ENCODE measurements around the gene IDH2. TPM values are rescaled to one million over a fixed set of nuclear protein-coding genes. Genes with fewer than 3 reads are reported as not detected.

Gene IDH2
- total RNA-seq, 1 experiment from 2014 or later = 48.1 TPM

- H3K4me3 ChIP-seq (replicated peaks in 1 of 2; ENCODE audit: low read depth in 1 of 2, low read length in 2 of 2) = no peak overlapping the region
- RAD21 ChIA-PET (ENCODE audit: low non-redundant PET in 1 of 2, low total read pairs in 2 of 2, uncharacterized antibody in 2 of 2, unreplicated experiment in 2 of 2) = no interaction called here
- no peaks in the 10 kb centered on the region for H4K20me1 ChIP-seq (ENCODE audit: insufficient read depth)
- TF ChIP-seq ZFX (IDR thresholded peaks at IDR 0.05) (no peak), SP1 (IDR thresholded peaks at IDR 0.05; ENCODE audit: low read depth) (no peak), EGR1 (IDR thresholded peaks at IDR 0.05; ENCODE audit: low read depth) (no peak), EZH2 (IDR thresholded peaks at IDR 0.05) (no peak), MAX (IDR thresholded peaks at IDR 0.05) (no peak), SRF (IDR thresholded peaks at IDR 0.05; ENCODE audit: low read depth) (no peak), YY1 (IDR thresholded peaks at IDR 0.05; ENCODE audit: extremely low read depth, insufficient replicate concordance, low read depth, low read length) (no peak)
- no peak overlapping the region for H2AFZ ChIP-seq (ENCODE audit: low read depth, low read length, poor library complexity, severe bottlenecking)
- no TSS peak for BruUV-seq (replicated peaks)
- ATAC-seq (no peak), DNase-seq (ENCODE audit: low read depth, low spot score) (no peak)
- H3K27me3 ChIP-seq (ENCODE audit: insufficient read depth, low read length) = no peaks in the 10 kb centered on the region
- no peaks in the 10 kb centered on the region for H3K9me3 ChIP-seq (ENCODE audit: control insufficient read depth in 1 of 2, insufficient read depth in 1 of 2, low read depth in 1 of 2, low read length in 2 of 2)
- no peaks in the 10 kb centered on the region for H3K79me2 ChIP-seq (ENCODE audit: insufficient read depth, low read length)
- no peaks in the 10 kb centered on the region for H3K9me2 ChIP-seq (ENCODE audit: insufficient read depth)
- POLR2A ChIA-PET = no interaction called here
- H3K4me2 ChIP-seq (ENCODE audit: low read length) = no peak overlapping the region
- H3K27ac ChIP-seq (ENCODE audit: low read depth, low read length) = no peak overlapping the region
- H3K36me3 ChIP-seq (ENCODE audit: control insufficient read depth in 1 of 2, insufficient read depth in 2 of 2, low read length in 2 of 2) = no peaks in the 10 kb centered on the region
- H3K4me1 ChIP-seq (ENCODE audit: control insufficient read depth in 1 of 2, insufficient read depth in 2 of 2, low read length in 2 of 2) = peaks cover 11 to 15% of the 10 kb centered on the region in 2 experiments; a peak in 2 of 4 replicates
- intact Hi-C loops (cut with micrococcal nuclease) = no loop called here
- H3K9ac ChIP-seq (ENCODE audit: low read length) = no peak overlapping the region
- CTCF ChIA-PET = no interaction called here
Observed at GRCh38 chr15:90049666-90050604, 52.3 kb downstream of the IDH2 start.

- no peak overlapping the region for H3K27ac ChIP-seq (ENCODE audit: low read depth, low read length)
- H3K4me2 ChIP-seq (ENCODE audit: low read length) = no peak overlapping the region
- peaks cover 11 to 15% of the 10 kb centered on the region in 2 experiments; a peak in 2 of 4 replicates for H3K4me1 ChIP-seq (ENCODE audit: control insufficient read depth in 1 of 2, insufficient read depth in 2 of 2, low read length in 2 of 2)
- no peaks in the 10 kb centered on the region for H3K36me3 ChIP-seq (ENCODE audit: control insufficient read depth in 1 of 2, insufficient read depth in 2 of 2, low read length in 2 of 2)
- H3K9me2 ChIP-seq (ENCODE audit: insufficient read depth) = no peaks in the 10 kb centered on the region
- intact Hi-C loops (cut with micrococcal nuclease) = no loop called here
- no peaks in the 10 kb centered on the region for H3K27me3 ChIP-seq (ENCODE audit: insufficient read depth, low read length)
- TF ChIP-seq ATF3 (IDR thresholded peaks at IDR 0.05) = no peak
- TF ChIP-seq ZFX (IDR thresholded peaks at IDR 0.05) = no peak
- TF ChIP-seq SP1 (IDR thresholded peaks at IDR 0.05; ENCODE audit: low read depth) = no peak
- no peak for TF ChIP-seq POLR2A (IDR thresholded peaks at IDR 0.05; ENCODE audit: borderline replicate concordance, extremely low read depth, insufficient read depth, insufficient read length)
- no peak for TF ChIP-seq CTCF (IDR thresholded peaks at IDR 0.05 in 2 of 3, conservative IDR thresholded peaks at IDR 0.05 in 1 of 3; ENCODE audit: borderline replicate concordance in 1 of 3, insufficient read depth in 1 of 3, low read depth in 2 of 3, low read length in 2 of 3)
- no peak for TF ChIP-seq MAX (IDR thresholded peaks at IDR 0.05)
- H3K9me3 ChIP-seq (ENCODE audit: control insufficient read depth in 1 of 2, insufficient read depth in 1 of 2, low read depth in 1 of 2, low read length in 2 of 2) = no peaks in the 10 kb centered on the region
- BruUV-seq (replicated peaks) = no TSS peak
- no peak overlapping the region for H3K9ac ChIP-seq (ENCODE audit: low read length)
- ChIA-PET RAD21 (ENCODE audit: low non-redundant PET in 1 of 2, low total read pairs in 2 of 2, uncharacterized antibody in 2 of 2, unreplicated experiment in 2 of 2) (no interaction called here), POLR2A (no interaction called here), CTCF (no interaction called here)
- no peaks in the 10 kb centered on the region for H3K79me2 ChIP-seq (ENCODE audit: insufficient read depth, low read length)
- H2AFZ ChIP-seq (ENCODE audit: low read depth, low read length, poor library complexity, severe bottlenecking) = no peak overlapping the region
- ATAC-seq (no peak), DNase-seq (ENCODE audit: low read depth, low spot score) (no peak)
- no peak overlapping the region for H3K4me3 ChIP-seq (replicated peaks in 1 of 2; ENCODE audit: low read depth in 1 of 2, low read length in 2 of 2)
- H4K20me1 ChIP-seq (ENCODE audit: insufficient read depth) = no peaks in the 10 kb centered on the region
Observed at GRCh38 chr15:90049030-90049429, 53.2 kb downstream of the IDH2 start.
